H9 (cell line): ENCODE results near the gene POU2AF1. TPM values are rescaled to one million over a fixed set of nuclear protein-coding genes. Genes with fewer than 3 reads are reported as not detected.

ENCODE experiments used
- DNase-seq: peaks from one replicate; pipeline ENCODE4 v3.0.0-alpha.2; 2017
- H2AFZ ChIP-seq: one replicate; pipeline ENCODE4 v1.6.1; 2013; ENCODE audit warnings: mild to moderate bottlenecking, low read length, control low read depth, moderate library complexity
- H2AK5ac ChIP-seq: 2 replicates; pipeline ENCODE4 v1.6.1; 2013; ENCODE audit warnings: low read length, control low read depth, mixed read lengths; ENCODE audit not compliant: insufficient read length
- H2BK120ac ChIP-seq: one replicate; pipeline ENCODE4 v1.6.1; 2013; ENCODE audit warnings: low read depth, mild to moderate bottlenecking, low read length, control low read depth, inconsistent platforms; ENCODE audit not compliant: poor library complexity, severe bottlenecking
- H2BK12ac ChIP-seq: 2 replicates; pipeline ENCODE4 v1.6.1; 2013; ENCODE audit warnings: low read length, control low read depth, mixed read lengths, low read depth; ENCODE audit not compliant: insufficient read length
- H2BK15ac ChIP-seq: 2 replicates; pipeline ENCODE4 v1.6.1; 2013; ENCODE audit warnings: low read depth, low read length, control low read depth
- H2BK20ac ChIP-seq: one replicate; pipeline ENCODE4 v1.6.1; 2013; ENCODE audit warnings: low read depth, mild to moderate bottlenecking, low read length, control low read depth, inconsistent platforms; ENCODE audit not compliant: poor library complexity, severe bottlenecking
- H2BK5ac ChIP-seq: 2 replicates; pipeline ENCODE4 v1.6.1; 2013; ENCODE audit warnings: low read length, control low read depth, mixed read lengths; ENCODE audit not compliant: insufficient read length
- H3K14ac ChIP-seq: 2 replicates; pipeline ENCODE4 v1.6.1; 2013; ENCODE audit warnings: low read length, control low read depth; ENCODE audit not compliant: insufficient read depth
- H3K18ac ChIP-seq: 2 replicates; pipeline ENCODE4 v1.6.1; 2013; ENCODE audit warnings: low read depth, mild to moderate bottlenecking, mixed read lengths, low read length, control low read depth; ENCODE audit not compliant: insufficient read length
- H3K23ac ChIP-seq: 2 replicates; pipeline ENCODE4 v1.6.1; 2013; ENCODE audit warnings: low read length, control low read depth, mixed read lengths, low read depth; ENCODE audit not compliant: insufficient read length
- H3K23me2 ChIP-seq: 2 replicates; pipeline ENCODE4 v1.6.1; 2013; ENCODE audit warnings: low read depth, mild to moderate bottlenecking, mixed read lengths, low read length, control low read depth; ENCODE audit not compliant: insufficient read length, poor library complexity, severe bottlenecking
- H3K27ac ChIP-seq: 2 replicates; pipeline ENCODE4 v1.5.1; 2013; ENCODE audit warnings: low read length, control low read depth, mixed read lengths, low read depth; ENCODE audit not compliant: insufficient read length
- H3K27me3 ChIP-seq: 2 replicates; pipeline ENCODE4 v1.6.1; 2013; ENCODE audit warnings: low read length, control low read depth, inconsistent platforms; ENCODE audit not compliant: insufficient read depth
- H3K4ac ChIP-seq: 2 replicates; pipeline ENCODE4 v1.6.1; 2013; ENCODE audit warnings: low read depth, mild to moderate bottlenecking, control low read depth, inconsistent platforms, low read length, moderate library complexity
- H3K4me1 ChIP-seq: 2 replicates; pipeline ENCODE4 v1.6.1; 2013; ENCODE audit warnings: low read length, control low read depth, inconsistent platforms; ENCODE audit not compliant: insufficient read depth
- H3K4me2 ChIP-seq: 2 replicates; pipeline ENCODE4 v1.6.1; 2013; ENCODE audit warnings: low read length, control low read depth, mixed read lengths; ENCODE audit not compliant: insufficient read length, insufficient read depth
- H3K56ac ChIP-seq: 2 replicates; pipeline ENCODE4 v1.6.1; 2013; ENCODE audit warnings: low read depth, mild to moderate bottlenecking, mixed read lengths, low read length, control low read depth; ENCODE audit not compliant: insufficient read length
- H3K79me1 ChIP-seq: 2 replicates; pipeline ENCODE4 v1.6.1; 2013; ENCODE audit warnings: low read depth, mild to moderate bottlenecking, moderate library complexity, low read length, control low read depth, inconsistent platforms; ENCODE audit not compliant: insufficient read depth, poor library complexity, severe bottlenecking
- H3K79me2 ChIP-seq: 2 replicates; pipeline ENCODE4 v1.6.1; 2013; ENCODE audit warnings: low read length, control low read depth, inconsistent platforms; ENCODE audit not compliant: insufficient read depth
- H3K9ac ChIP-seq: 2 replicates; pipeline ENCODE4 v1.6.1; 2013; ENCODE audit warnings: low read length, control low read depth, mixed read lengths; ENCODE audit not compliant: insufficient read length; ENCODE audit errors: extremely low read depth
- H3K9me3 ChIP-seq: one replicate; pipeline ENCODE4 v1.6.1; 2013; ENCODE audit warnings: low read depth, low read length, inconsistent platforms; ENCODE audit not compliant: control insufficient read depth
- H3T11ph ChIP-seq: one replicate; pipeline ENCODE4 v1.6.1; 2013; ENCODE audit warnings: mild to moderate bottlenecking, low read length, control low read depth, inconsistent platforms
- H4K20me1 ChIP-seq: one replicate; pipeline ENCODE4 v1.6.1; 2013; ENCODE audit not compliant: control insufficient read depth, insufficient read length, insufficient read depth
- H4K5ac ChIP-seq: 2 replicates; pipeline ENCODE4 v1.6.1; 2013; ENCODE audit warnings: low read depth, mild to moderate bottlenecking, mixed read lengths, low read length, control low read depth; ENCODE audit not compliant: insufficient read length
- H4K8ac ChIP-seq: replicated peaks from 2 replicates; pipeline ENCODE4 v1.6.1; 2013; ENCODE audit warnings: low read length, control low read depth, mixed read lengths, low read depth; ENCODE audit not compliant: insufficient read length
- H4K91ac ChIP-seq: 2 replicates; pipeline ENCODE4 v1.6.1; 2013; ENCODE audit warnings: low read depth, mild to moderate bottlenecking, moderate library complexity, mixed read lengths, low read length, control low read depth; ENCODE audit not compliant: insufficient read length
- H3K27ac Mint-ChIP-seq, 3 experiments: 2 replicates in 2 of 3; 3 replicates in 1 of 3; pipeline ENCODE4 v1.8.0; 2020 to 2021; ENCODE audit warnings: mixed read lengths in 3 of 3, mild to moderate bottlenecking in 1 of 3, moderate library complexity in 1 of 3
- H3K27me3 Mint-ChIP-seq: 2 replicates; pipeline ENCODE4 v1.8.0; 2021; ENCODE audit warnings: low read depth, mild to moderate bottlenecking, moderate library complexity, mixed read lengths
- H3K36me3 Mint-ChIP-seq, 3 experiments: 2 replicates in 2 of 3; 3 replicates in 1 of 3; pipeline ENCODE4 v1.8.0; 2020 to 2021; ENCODE audit warnings: low read depth in 3 of 3, mixed read lengths in 3 of 3; ENCODE audit not compliant: insufficient read depth in 1 of 3
- H3K4me1 Mint-ChIP-seq, 2 experiments: 2 replicates each; pipeline ENCODE4 v1.8.0; 2020; ENCODE audit warnings: mixed read lengths in 2 of 2
- H3K4me3 Mint-ChIP-seq, 2 experiments: 2 replicates in 1 of 2; 3 replicates in 1 of 2; pipeline ENCODE4 v1.8.0; 2020 to 2021; ENCODE audit warnings: mild to moderate bottlenecking in 2 of 2, mixed read lengths in 2 of 2, moderate library complexity in 1 of 2
- H3K9me3 Mint-ChIP-seq, 2 experiments: 2 replicates in 1 of 2; 3 replicates in 1 of 2; pipeline ENCODE4 v1.8.0; 2020; ENCODE audit warnings: mild to moderate bottlenecking in 2 of 2, mixed read lengths in 2 of 2, moderate library complexity in 1 of 2
- CTCF ChIP-seq: fragments of 200-600 bp; sonication (generic); conservative IDR thresholded peaks from 3 replicates; pipeline ENCODE4 v1.8.0; 2021; ENCODE audit warnings: antibody characterized with exemption, mild to moderate bottlenecking
- WGBS: extraction: QIAGEN DNeasy Blood & Tissue Kit; methylation state at CpG from one replicate; pipeline ENCODE4 v1.1.7; 2013; ENCODE audit warnings: missing lambda C conversion rate, low lambda C conversion rate, mixed read lengths; ENCODE audit not compliant: insufficient read length; ENCODE audit errors: extremely low coverage; 5-methylcytosine and 5-hydroxymethylcytosine counted together
- total RNA-seq: library from RNA; stranded (reverse); gene quantifications from 2 replicates; pipeline ENCODE4 v1.2.1, GENCODE V29; 2021

Gene POU2AF1
- total RNA-seq, 1 experiment from 2014 or later = not detected

GRCh38 chr11:111379602-111380136, 594 bp upstream of the POU2AF1 start:
- Histone ChIP-seq H2BK20ac (no peak overlapping the region), H3K9me3 (no peaks in the 10 kb centered on the region), H4K5ac (no peak overlapping the region), H3K9ac (no peak overlapping the region), H4K91ac (no peak overlapping the region), H2BK5ac (no peak overlapping the region), H3K4me1 (no peaks in the 10 kb centered on the region), H2AFZ (no peak overlapping the region), H2AK5ac (no peak overlapping the region), H3K27me3 (no peaks in the 10 kb centered on the region), H3K56ac (no peak overlapping the region), H3K79me1 (no peaks in the 10 kb centered on the region), H4K8ac (no peak overlapping the region), H2BK120ac (no peak overlapping the region), H3K4me2 (no peak overlapping the region), H3K4ac (no peak overlapping the region), H3K18ac (no peak overlapping the region), H3K14ac (no peak overlapping the region), H3K23ac (no peak overlapping the region), H2BK12ac (no peak overlapping the region), H4K20me1 (no peaks in the 10 kb centered on the region), H3T11ph (no peak overlapping the region), H3K79me2 (no peaks in the 10 kb centered on the region), H3K27ac (no peak overlapping the region), H3K23me2 (no peaks in the 10 kb centered on the region), H2BK15ac (no peak overlapping the region)
- TF ChIP-seq CTCF = no peak
- Mint-ChIP-seq H3K4me3 (no peak overlapping the region), H3K9me3 (no peaks in the 10 kb centered on the region), H3K27me3 (no peaks in the 10 kb centered on the region), H3K27ac (no peak overlapping the region), H3K36me3 (no peaks in the 10 kb centered on the region), H3K4me1 (no peaks in the 10 kb centered on the region)
- no peak for DNase-seq
- no CpG with 5 or more reads among the region's 14 CpGs for WGBS
